ENCODE measurements around the gene PRKCA.

PRKCA gene

GRCh38 chr17:66726371-66726770, 424.0 kb downstream of the PRKCA start (continued):
- TF ChIP-seq CSRNP3 (CRISPR knock-in tag; IDR thresholded peaks at IDR 0.05) (no peak), PPARA (CRISPR knock-in tag; IDR thresholded peaks at IDR 0.05; ENCODE audit: borderline replicate concordance) (no peak)

GRCh38 chr17:66726846-66727245, 424.4 kb downstream of the PRKCA start:
- no peak for ATAC-seq
- TF ChIP-seq TSHZ2 (CRISPR knock-in tag; IDR thresholded peaks at IDR 0.05): no peak
- no peak for TF ChIP-seq TOX (CRISPR knock-in tag; IDR thresholded peaks at IDR 0.05; ENCODE audit: borderline replicate concordance)
- TF ChIP-seq BACH2 (CRISPR knock-in tag; IDR thresholded peaks at IDR 0.05; ENCODE audit: borderline replicate concordance): no peak
- no peak for TF ChIP-seq POU6F1 (CRISPR knock-in tag; IDR thresholded peaks at IDR 0.05; ENCODE audit: borderline replicate concordance, low read depth)
- TF ChIP-seq ARNTL (CRISPR knock-in tag; IDR thresholded peaks at IDR 0.05; ENCODE audit: borderline replicate concordance, low read depth): no peak
- TF ChIP-seq CSDC2 (CRISPR knock-in tag; IDR thresholded peaks at IDR 0.05): no peak
- no peak for TF ChIP-seq ZNF8 (CRISPR knock-in tag; IDR thresholded peaks at IDR 0.05)
- TF ChIP-seq ZNF70 (CRISPR knock-in tag; IDR thresholded peaks at IDR 0.05): no peak
- no peak for TF ChIP-seq ZC3H10 (CRISPR knock-in tag; IDR thresholded peaks at IDR 0.05)
- no peak for TF ChIP-seq TCF4 (CRISPR knock-in tag; IDR thresholded peaks at IDR 0.05; ENCODE audit: borderline replicate concordance)
- no peak for TF ChIP-seq OSR1 (CRISPR knock-in tag; IDR thresholded peaks at IDR 0.05)
- no peak for TF ChIP-seq ESRRG (CRISPR knock-in tag; IDR thresholded peaks at IDR 0.05)
- TF ChIP-seq ISL1 (CRISPR knock-in tag; IDR thresholded peaks at IDR 0.05): no peak
- no peak for TF ChIP-seq GLIS3 (CRISPR knock-in tag; IDR thresholded peaks at IDR 0.05)
- TF ChIP-seq ZNF565 (CRISPR knock-in tag; conservative IDR thresholded peaks at IDR 0.05; ENCODE audit: low read depth): no peak
- TF ChIP-seq ZFP30 (CRISPR knock-in tag; IDR thresholded peaks at IDR 0.05): no peak
- no peak for TF ChIP-seq PPARA (CRISPR knock-in tag; IDR thresholded peaks at IDR 0.05; ENCODE audit: borderline replicate concordance)
- no peak for TF ChIP-seq CSRNP3 (CRISPR knock-in tag; IDR thresholded peaks at IDR 0.05)

GRCh38 chr17:66727634-66728570, 425.5 kb downstream of the PRKCA start:
- peak; percentile 73 for ATAC-seq
- TF ChIP-seq TSHZ2 (CRISPR knock-in tag; IDR thresholded peaks at IDR 0.05) (peak; percentile 25; the same call in 1 of the 2 replicates), CREB5 (CRISPR knock-in tag; IDR thresholded peaks at IDR 0.05; ENCODE audit: low read depth) (no peak), ZNF565 (CRISPR knock-in tag; conservative IDR thresholded peaks at IDR 0.05; ENCODE audit: low read depth) (no peak), POU6F1 (CRISPR knock-in tag; IDR thresholded peaks at IDR 0.05; ENCODE audit: borderline replicate concordance, low read depth) (no peak), TCF4 (CRISPR knock-in tag; IDR thresholded peaks at IDR 0.05; ENCODE audit: borderline replicate concordance) (no peak), GLIS3 (CRISPR knock-in tag; IDR thresholded peaks at IDR 0.05) (no peak), ISL1 (CRISPR knock-in tag; IDR thresholded peaks at IDR 0.05) (no peak), TOX (CRISPR knock-in tag; IDR thresholded peaks at IDR 0.05; ENCODE audit: borderline replicate concordance) (no peak)
